AG09319 (cell line): ENCODE measurements around the gene CEP128.

Experiments
- DNase-seq: peaks from one replicate; pipeline ENCODE4 v3.0.0-alpha.2; 2010; ENCODE audit warnings: low read depth; ENCODE audit errors: extremely low read depth
- CTCF ChIP-seq: IDR thresholded peaks from 2 replicates; pipeline ENCODE4 v1.5.1; 2011; ENCODE audit warnings: low read depth, mild to moderate bottlenecking, inconsistent platforms, low read length, moderate library complexity

Gene CEP128

GRCh38 chr14:80902608-80903007 lies 38.9 kb downstream of the CEP128 start:
- no peak for DNase-seq
- no peak for TF ChIP-seq CTCF

- TF ChIP-seq CTCF: no peak
- no peak for DNase-seq
Measured at GRCh38 chr14:80901822-80902221, 39.7 kb downstream of the CEP128 start.

- no peak for DNase-seq
- TF ChIP-seq CTCF: no peak
Measured at GRCh38 chr14:80901260-80901659, 40.3 kb downstream of the CEP128 start.

GRCh38 chr14:80872645-80873044 lies 68.9 kb downstream of the CEP128 start:
- TF ChIP-seq CTCF: no peak
- DNase-seq: no peak

- no peak for TF ChIP-seq CTCF
- DNase-seq: no peak
Measured at GRCh38 chr14:80868260-80868659, 73.3 kb downstream of the CEP128 start.

- no peak for DNase-seq
- no peak for TF ChIP-seq CTCF
Measured at GRCh38 chr14:80867798-80868197, 73.7 kb downstream of the CEP128 start.

- TF ChIP-seq CTCF: no peak
- DNase-seq: no peak
Measured at GRCh38 chr14:80867091-80867490, 74.4 kb downstream of the CEP128 start.
